GM19328 (cell line): ENCODE data around the gene CDIPT.
"Not testable (repeated sequence)": the region's sequence is repeated elsewhere in the genome, so short reads cannot be mapped to it uniquely, and the experiment has no call there.

ENCODE experiments used
- ATAC-seq: cut with Tn5 transposase; IDR thresholded peaks from one replicate; pipeline ENCODE4 v1.9.1; 2021; ENCODE audit warnings: mild to moderate bottlenecking, moderate library complexity; ENCODE audit not compliant: unreplicated experiment

Gene CDIPT

DNA sequence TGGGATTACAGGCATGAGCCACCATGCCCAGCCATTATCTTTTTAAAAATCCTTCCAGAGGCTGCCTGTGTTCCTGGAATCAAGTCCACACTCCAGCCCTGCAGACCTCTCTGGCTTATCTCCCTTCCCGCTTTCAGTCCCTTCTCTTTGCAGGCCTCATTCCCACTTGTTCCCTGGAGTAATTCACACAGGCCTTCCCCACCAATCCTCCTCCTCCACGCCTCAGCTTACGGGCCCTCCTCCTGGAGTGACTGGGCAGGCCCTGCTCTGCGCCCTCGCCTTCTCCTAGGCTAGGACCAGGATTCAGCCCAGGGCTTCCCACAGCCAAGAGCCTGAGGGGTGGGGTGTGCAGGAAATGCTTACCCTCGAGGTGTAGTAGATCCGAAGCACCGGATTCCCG lies 2.8 kb downstream of the CDIPT start:
- ATAC-seq = no peak

DNA sequence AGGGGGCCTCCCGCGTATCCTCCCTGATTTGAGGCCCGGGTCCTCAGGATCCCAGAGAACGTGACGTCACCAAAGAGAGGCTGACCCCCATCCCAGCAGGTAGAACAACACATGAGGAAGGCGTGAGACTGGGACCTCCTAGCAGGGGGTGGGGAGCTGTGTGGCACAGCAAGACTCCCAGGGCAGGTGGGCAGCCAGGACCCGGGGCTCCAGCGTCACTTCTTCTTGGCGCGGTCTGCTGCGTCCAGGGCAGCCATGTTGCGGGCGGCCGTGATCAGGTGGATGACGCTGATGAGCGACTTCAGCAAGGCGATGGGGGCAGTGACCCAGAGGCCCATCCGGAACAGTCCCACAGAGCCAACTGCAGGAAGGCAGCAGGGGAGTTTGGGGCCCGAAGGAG lies 4.1 kb downstream of the CDIPT start:
- ATAC-seq = no peak

DNA sequence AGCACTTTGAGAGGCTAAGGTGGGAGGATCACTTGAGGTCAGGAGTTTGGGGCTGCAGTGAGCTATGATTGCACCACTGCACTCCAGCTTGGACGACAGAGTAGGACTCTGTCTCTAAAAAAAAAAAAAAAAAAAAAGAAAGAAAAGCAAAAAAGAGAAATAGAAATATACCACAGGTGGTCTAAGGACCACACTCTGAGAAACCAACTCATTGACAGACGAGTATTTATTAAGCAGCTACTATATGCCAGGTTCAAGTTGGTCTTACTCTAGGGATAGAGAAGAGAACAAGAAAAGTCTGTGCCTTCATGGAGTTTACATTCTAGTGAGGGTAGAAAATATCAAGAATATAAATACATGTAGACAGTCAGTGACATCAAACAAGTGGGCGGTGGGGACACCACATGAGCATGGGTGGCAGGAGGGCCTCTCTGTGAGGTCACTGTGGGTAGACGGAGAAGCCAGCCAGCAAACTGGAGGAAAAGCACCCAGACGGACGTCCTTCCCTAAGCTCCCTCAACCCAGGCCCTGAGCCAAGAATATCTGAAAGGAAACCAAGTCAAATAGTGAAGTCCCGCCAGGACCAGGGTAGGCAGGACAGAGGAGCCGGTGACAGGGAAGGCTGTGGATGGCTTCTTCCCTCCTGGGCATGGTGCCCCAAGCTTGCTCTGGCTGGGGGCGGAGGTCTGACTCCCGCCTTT lies 4.7 kb downstream of the CDIPT start:
- no peak for ATAC-seq

DNA sequence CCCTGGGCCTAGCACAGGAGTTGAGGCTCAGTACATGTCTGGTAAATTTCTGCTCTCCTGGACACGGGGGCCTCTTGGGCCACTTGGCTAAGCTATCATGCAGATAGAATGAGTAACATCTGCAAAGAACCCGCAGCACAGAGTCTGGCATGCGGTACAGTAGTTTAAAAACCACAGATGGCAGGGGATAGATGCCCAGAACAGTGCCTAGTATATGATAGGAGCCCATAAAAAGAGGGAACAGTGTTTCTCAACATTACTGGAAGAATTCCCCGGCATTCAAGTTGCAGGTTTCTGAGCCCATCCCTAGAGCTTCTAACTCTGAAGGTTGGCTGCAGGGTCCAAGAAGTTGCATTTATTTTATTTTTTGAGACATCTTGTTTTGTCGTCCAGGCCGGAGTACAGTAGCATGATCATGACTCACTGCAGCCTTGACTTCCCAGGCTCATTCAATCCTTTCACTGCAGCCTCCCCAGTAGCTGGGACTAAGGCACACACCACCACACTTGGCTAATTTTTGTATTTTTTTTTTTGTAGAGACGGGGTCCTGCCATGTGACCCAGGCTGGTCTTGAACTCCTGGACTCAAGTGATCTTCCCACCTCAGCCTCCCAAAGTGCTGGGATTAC lies 5.8 kb downstream of the CDIPT start:
- ATAC-seq = no peak

DNA sequence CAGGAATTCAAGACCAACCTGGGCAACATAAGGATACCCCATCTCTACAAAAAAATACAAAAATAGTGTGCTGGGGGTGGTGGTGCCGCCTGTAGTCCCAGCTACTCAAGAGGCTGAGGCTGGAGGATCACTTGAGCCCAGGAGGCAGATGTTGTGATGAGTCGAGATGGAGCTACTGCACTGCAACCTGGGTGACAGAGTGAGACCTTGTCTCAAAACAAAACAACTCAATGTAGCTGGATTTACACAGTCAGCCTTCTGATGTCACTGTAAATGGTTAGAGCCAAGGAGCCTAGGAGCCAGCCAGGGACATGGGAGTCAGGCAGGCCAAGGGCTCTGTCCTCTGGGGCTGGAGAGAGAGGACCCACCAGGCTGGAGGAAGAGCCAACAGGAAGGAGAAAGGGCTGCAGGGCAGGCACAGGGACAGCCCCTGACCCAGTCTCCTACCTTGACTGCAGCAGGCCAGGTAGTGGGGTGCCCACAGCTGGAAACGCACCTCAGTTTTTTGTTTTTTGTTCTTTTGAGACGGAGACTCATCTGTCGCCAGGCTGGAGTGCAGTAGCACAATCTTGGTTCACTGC lies 8.4 kb downstream of the CDIPT start:
- ATAC-seq = no peak

DNA sequence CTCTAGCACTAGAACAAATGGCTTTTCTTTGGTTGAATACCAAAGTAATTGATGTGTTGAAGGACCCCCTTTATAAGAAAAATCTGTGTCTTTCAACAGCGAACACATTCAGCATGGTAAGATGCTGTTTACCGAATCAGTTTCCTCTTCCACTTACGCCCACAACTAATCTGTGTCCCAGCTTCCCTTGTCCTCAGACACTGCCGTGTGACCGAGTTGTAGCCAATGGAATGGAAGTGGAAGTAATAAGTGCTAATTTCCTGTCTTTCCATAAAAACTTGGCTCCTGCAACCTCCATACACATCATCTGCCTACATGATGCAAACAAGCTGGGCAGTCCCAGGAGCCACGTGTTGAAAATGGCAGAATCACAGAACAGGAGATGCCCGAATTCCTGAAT lies 10.4 kb downstream of the CDIPT start:
- ATAC-seq = no peak

DNA sequence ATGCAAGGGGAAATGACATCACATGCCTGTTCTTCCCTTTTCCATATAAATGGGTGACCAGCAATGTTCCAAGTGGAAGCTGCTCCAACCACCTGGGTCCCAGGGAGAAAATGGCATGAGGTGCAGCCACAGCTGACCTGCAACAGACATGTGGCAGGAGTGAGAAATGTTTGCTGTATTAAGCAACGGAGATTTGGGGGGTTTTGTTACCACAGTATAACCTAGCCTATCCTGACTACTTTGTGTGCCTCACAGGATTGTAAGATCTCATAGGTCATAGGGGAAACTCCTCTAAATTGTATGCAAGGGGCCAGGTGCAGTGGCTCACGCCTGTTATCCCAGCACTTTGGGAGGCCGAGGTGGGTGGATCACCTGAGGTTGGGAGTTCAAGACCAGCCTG lies 12.0 kb downstream of the CDIPT start:
- ATAC-seq = no peak

DNA sequence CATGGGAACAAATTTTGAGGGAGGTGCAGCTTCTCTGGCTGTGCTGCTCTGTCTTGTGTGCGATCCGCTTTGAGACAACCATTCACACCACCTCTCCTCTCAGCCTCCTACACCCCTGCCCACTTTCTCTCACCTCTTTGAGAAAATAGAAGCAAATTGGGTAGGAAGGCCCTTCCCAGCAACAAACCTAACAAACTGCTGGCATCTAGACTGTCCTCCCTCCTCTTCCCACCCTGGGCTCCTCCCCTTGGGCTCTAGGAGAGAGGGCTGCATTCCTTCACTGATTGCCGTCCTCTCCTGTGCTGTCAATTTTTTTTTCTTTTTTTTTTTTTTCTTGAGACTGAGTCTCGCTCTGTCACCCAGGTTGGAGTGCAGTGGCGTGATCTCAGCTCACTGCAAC lies 13.5 kb downstream of the CDIPT start:
- ATAC-seq = no peak

DNA sequence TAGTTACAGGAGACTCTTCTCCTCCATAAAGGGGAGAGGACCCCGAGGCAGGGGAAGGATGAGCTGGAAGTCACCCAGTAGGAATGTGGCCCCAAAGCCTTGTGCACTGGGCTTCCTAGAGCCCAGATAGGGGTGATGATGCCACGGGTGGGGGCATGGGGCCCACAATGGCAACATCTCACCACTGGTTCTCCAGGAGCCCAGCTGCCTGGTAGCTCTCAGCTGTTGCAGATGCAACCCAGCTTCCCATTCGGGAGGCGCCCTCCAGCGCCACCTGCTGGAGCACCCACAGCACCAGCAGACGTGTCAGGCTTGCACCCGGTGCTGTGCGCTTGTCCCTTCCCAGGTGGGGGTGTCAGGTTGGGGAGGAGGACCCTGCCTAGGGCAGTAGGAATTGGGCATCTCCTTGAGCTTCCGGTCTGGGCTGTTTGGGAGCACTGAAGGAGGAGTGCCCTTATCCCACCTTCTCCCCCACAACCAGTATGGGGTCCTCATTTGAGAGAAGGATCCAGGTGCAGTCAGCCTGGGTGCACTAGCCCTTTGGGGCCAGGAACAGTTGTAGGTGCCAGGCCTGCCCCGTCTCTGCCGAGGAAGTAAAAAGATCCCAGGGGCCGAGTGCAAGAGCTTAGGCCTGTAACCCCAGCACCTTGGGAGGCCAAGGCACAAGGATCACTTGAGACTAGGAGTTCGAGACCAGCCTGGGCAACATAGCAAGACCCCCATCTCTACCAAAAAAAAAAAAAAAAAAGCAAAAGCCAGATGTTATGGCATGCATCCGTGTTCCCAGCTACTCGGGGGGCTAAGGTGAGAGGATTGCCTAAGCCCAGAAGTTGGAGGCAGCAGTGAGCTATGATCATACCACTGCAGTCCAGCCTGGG lies 14.4 kb downstream of the CDIPT start:
- no peak for ATAC-seq

DNA sequence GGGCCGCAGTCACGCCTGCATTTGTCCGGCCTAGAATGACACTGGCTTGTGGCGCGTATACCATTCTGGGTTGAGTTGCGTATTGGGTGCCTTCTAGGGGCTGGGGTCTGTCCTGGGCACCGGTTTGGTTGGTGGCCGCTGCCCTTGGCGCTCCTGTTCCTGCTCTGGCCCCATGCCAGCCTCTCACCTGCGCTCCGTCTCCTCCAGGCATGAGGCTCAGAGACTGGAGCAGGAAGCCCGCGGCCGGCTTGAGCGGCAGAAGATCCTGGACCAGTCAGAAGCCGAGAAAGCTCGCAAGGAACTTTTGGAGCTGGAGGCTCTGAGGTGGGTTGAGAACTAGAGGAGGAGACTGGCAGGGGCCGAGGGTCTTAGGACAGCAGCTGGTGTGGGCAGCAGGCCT lies 17.4 kb downstream of the CDIPT start:
- ATAC-seq = no peak

DNA sequence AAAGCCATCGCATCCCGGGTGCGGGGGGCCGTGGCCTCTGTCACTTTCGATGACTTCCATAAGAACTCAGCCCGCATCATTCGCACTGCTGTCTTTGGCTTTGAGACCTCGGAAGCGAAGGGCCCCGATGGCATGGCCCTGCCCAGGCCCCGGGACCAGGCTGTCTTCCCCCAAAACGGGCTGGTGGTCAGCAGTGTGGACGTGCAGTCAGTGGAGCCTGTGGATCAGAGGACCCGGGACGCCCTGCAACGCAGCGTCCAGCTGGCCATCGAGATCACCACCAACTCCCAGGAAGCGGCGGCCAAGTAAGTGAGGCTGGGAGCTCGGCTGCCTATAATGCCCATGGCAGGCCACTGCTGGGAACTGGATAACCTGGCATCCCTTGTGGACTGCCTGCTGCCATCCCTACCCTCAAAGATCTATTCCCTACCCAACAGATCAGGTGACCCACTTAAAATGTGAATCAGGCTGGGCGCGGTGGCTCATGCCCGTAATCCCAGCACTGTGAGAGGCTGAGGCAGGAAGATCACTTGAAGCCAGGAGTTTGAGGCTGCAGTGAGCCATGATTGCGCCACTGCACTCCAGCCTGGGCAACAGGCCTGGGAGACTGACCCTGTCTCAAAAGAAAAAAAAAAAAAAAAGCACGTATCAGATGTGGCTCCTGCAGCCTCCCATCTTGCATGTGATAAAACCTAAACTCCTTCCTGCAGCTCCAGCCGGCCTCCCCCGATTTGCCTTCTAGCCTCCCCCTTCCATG lies 18.3 kb downstream of the CDIPT start:
- ATAC-seq = no peak

DNA sequence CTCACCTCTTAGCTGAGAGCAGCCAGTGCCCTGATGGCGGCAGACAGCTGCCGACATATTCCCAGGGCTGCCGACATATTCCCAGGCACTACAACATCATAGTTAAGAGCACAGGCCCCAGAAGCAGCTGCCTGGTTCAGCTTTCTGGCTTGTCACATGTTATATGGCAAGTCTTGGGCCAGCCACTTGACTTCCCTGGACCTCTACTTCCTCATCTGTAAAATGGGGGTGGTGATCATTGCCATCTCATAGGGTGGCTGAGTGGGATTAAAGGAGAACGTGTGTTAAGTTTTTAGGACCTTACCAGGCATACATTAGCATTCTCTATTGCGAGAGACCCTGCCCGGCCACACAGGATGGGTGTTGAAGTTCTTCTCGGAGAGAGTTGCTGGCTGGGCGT lies 19.1 kb downstream of the CDIPT start:
- no peak for ATAC-seq

DNA sequence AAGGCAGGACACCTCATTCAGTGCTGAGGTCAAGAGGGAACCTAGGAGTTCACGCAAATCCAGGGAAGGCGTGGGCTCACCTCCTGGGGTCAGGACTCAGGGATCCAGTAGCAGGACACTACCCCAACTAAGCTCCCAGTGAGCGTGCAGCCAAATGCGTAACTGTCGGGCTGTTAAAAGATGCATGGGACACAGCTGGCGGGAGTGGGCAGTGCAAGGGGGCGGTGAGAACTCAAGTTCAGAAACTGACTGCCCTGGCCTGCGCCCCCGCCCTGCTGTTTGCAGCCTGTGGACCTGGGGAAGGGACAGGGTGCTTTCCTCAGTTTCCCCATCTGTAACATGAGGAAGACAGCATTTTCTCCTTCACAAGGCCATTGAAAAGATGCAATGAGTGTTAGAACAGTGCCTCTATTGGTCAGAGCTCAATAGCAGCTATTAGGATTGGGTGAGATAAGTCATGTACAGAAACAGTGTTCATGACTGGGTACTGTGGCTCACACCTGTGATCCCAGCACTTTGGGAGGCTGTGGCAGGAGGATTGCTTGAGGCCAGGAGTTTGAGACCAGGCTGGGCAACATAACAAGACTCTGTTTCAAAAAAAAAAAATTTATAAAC lies 20.2 kb downstream of the CDIPT start:
- ATAC-seq = no peak

DNA sequence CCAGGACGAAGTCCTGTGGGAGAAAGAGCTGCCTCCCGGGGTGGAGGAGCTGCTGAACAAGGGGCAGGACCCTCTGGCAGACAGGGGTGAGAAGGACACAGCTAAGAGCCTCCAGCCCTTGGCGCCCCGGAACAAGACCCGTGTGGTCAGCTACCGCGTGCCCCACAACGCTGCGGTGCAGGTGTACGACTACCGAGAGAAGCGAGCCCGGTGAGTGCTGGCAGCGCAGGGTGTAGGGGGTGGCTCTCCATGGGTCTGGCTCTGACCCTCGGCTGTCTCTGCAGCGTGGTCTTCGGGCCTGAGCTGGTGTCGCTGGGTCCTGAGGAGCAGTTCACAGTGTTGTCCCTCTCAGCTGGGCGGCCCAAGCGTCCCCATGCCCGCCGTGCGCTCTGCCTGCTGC lies 21.4 kb downstream of the CDIPT start:
- ATAC-seq = no peak

DNA sequence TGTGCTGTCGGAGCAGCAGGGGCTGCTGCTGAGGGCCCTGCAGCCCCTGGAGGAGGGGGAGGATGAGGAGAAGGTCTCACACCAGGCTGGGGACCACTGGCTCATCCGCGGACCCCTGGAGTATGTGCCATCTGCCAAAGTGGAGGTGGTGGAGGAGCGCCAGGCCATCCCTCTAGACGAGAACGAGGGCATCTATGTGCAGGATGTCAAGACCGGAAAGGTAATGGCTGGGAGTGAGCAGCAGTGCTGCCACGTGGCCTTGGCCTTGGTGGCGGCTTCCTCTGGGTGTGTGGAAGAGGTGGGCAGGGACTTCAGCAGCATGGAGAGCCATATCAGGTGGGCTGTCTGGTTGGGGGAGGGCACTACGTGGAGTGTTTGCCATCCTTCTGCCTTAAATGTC lies 22.8 kb downstream of the CDIPT start:
- no peak for ATAC-seq

DNA sequence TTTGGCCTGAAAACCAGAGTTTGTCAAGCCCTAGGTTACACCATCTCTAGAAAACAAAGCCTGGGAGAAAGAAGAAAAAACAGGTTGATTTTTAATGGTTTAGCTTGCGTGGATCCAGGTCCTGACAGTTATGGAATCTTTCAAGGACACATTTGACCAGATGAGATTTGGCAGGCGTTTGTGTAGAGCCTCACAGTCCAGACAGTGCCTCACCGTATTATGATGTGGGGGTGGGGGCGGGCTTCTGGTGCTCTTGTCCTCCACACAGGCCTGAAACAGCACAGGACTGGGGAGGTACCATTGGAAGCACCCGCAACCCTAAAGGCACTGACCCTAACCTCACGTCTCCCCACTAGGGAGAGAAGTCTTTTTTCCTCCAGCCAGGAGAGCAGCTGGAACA lies 23.2 kb downstream of the CDIPT start:
- no peak for ATAC-seq

DNA sequence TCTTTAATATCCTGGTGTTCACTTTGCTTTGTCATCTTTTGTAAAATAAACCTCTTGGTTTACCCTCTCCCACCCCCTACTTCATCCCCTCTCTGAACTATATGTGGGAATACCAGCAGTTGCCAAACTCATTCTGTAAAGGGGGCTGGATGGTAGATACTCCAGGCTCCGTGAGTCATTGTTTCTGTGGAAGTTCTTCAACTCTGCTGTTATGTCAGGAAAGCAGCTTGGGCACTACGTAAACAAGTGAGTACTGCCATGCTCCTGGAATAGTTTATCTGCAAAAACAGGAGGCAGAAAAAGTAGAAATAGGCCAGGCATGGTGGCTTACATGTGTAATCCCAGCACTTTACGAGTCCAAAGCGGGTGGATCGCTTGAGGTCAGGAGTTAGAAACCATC lies 25.2 kb downstream of the CDIPT start:
- no peak for ATAC-seq

DNA sequence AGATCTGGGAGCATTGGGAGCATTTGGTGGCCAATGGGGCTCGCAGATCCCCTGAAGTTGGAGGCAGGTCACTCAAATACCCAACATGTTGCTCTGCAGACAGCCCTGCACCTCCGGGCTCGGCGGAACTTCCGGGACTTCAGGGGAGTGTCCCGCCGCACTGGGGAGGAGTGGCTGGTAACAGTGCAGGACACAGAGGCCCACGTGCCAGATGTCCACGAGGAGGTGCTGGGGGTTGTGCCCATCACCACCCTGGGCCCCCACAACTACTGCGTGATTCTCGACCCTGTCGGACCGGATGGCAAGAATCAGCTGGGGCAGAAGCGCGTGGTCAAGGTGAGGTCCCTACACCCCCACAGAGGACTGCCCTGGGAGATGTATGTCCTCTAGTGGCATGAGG lies 26.4 kb downstream of the CDIPT start:
- ATAC-seq = no peak

DNA sequence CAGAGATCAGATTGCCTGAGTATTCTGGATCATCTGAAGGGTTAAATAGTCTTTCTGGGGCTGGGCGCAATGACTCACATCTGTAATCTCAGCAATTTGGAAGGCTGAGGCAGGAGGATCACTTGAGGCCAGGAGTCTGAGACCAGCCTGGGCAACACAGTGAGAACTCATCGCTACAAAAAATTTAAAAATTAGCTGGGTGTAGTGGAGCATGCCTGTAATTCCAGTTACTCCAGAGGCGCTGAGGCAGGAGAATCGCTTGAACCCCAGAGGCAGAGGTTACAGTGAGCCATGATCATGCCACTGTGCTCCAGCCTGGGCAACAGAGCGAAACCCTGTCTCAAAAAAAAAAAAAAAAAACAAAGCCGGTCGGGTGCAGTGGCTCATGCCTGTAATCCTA lies 27.1 kb downstream of the CDIPT start:
- ATAC-seq = no peak

DNA sequence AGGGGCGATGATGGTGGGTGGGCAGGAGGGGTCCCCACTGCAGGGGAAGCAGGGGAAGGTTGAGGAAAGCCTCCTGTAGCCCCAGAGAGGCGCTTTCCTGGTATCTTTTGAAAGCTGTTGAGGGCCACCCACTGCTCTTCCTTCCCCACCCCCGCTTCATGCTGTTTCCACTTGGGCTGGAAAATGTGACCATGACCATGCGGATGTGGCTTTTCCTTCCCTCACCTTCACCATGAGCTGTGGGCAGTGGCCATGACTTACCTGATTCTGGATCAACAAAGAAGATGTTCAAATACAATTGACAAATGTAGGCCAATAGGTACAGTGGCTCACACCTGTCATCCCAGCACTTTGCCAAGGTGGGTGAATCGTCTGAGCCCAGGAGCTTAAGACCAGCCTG lies 28.9 kb downstream of the CDIPT start:
- ATAC-seq = no peak

DNA sequence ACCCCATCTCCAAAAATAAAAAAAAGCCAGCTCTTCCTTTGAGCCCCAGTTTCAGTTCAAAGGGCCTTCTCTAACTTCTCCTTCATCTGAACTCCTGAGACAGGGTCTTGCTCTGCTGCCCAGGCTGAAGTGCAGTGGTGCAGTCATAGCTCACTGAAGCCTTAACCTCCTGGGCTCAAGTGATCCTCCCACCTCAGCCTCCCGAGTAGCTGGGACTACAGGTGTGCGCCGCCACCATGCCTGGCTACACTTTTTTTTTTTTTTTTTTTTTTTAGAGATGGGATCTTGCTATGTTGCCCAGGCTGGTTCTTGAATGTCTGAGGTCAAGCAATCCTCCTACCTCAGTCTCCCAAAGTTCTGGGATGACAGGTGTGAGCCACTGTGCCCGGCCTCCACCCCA lies 29.8 kb downstream of the CDIPT start:
- ATAC-seq = not testable (repeated sequence)
